Measurements from ENCODE around the gene S1PR1.

S1PR1 gene

GRCh38 chr1:101282314-101283038 lies 45.7 kb downstream of the S1PR1 start:
- DNase-seq (ENCODE audit: low spot score): no peak
- TF ChIP-seq CTCF (IDR thresholded peaks at IDR 0.05; ENCODE audit: extremely low read depth, missing control alignments): no peak

GRCh38 chr1:101283443-101283842 lies 46.6 kb downstream of the S1PR1 start:
- DNase-seq (ENCODE audit: low spot score): no peak
- no peak for TF ChIP-seq CTCF (IDR thresholded peaks at IDR 0.05; ENCODE audit: extremely low read depth, missing control alignments)

- no peak for DNase-seq (ENCODE audit: low spot score)
- no peak for TF ChIP-seq CTCF (IDR thresholded peaks at IDR 0.05; ENCODE audit: extremely low read depth, missing control alignments)
Measured at GRCh38 chr1:101284021-101284420, 47.2 kb downstream of the S1PR1 start.

- DNase-seq (ENCODE audit: low spot score): no peak
- TF ChIP-seq CTCF (IDR thresholded peaks at IDR 0.05; ENCODE audit: extremely low read depth, missing control alignments): no peak
Measured at GRCh38 chr1:101284622-101285218, 47.9 kb downstream of the S1PR1 start.

- no peak for TF ChIP-seq CTCF (IDR thresholded peaks at IDR 0.05; ENCODE audit: extremely low read depth, missing control alignments)
- no peak for DNase-seq (ENCODE audit: low spot score)
Measured at GRCh38 chr1:101285922-101286570, 49.2 kb downstream of the S1PR1 start.

- TF ChIP-seq CTCF (IDR thresholded peaks at IDR 0.05; ENCODE audit: extremely low read depth, missing control alignments): peak; percentile 76
- DNase-seq (ENCODE audit: low spot score): peak; percentile 58
Measured at GRCh38 chr1:101288491-101288944, 51.7 kb downstream of the S1PR1 start.

Data from GM20000 (cell line).